Activated CD8-positive, alpha-beta memory T cell treated with anti-CD3 and anti-CD28 coated beads, Interleukin-2, amount 50 U/mL, for 24 hours (primary cell): ENCODE measurements around the gene OR2AK2.
A peak's percentile ranks its signal among the peaks of the same experiment; 100 is the strongest.

Source experiments
- DNase-seq: peaks from one replicate; pipeline ENCODE4 v3.0.0-alpha.2; 2020; ENCODE audit errors: extremely low read depth

The OR2AK2 gene, protein sequence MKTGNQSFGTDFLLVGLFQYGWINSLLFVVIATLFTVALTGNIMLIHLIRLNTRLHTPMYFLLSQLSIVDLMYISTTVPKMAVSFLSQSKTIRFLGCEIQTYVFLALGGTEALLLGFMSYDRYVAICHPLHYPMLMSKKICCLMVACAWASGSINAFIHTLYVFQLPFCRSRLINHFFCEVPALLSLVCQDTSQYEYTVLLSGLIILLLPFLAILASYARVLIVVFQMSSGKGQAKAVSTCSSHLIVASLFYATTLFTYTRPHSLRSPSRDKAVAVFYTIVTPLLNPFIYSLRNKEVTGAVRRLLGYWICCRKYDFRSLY

DNA sequence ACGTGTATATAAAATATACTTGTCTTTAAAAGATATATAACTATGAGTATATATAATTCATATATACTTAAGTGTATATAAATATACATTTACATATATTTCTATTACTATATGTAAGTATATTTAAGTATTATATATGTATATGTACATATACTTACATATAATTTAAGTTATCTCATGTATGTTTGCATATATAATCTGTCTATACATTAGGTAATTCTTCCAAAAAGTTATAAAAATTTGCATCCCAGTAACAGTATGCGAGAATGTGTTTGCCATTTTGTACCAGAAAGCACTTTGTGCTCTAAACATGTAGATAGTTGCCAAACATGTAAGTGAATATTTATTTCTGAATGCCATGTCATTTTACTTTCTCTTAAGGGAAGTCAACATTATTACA lies at the start of gene OR2AK2:
TSS of gene OR2AK2 (plus strand) at position 301 of the 400 bp plus-strand sequence. CDS start 144 bp downstream, outside the sequence.
- no peak for DNase-seq

DNA sequence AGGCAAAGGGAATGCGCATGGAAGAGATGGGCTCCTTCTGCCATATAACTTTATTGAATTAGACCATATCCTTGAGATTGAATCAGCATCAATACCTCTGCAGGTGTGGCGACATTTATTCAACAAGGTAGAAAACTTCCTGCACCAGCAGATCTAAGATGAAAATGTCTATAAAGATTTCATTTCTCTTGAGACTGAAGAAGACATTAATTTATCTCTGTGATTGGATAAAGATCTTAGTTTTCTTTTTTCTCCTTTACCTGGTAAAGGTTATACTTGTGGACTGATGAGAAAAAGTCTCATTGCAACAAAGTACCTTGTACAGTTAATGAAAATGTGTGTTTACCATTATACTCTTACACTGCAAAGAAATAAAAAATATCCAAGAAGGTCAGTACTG lies 45.1 kb upstream of the OR2AK2 start, which contains the start of gene OR2T8:
TSS of gene OR2T8 (plus strand) at position 301 of the 400 bp plus-strand sequence. CDS start 766 bp downstream, outside the sequence.
- no peak for DNase-seq

DNA sequence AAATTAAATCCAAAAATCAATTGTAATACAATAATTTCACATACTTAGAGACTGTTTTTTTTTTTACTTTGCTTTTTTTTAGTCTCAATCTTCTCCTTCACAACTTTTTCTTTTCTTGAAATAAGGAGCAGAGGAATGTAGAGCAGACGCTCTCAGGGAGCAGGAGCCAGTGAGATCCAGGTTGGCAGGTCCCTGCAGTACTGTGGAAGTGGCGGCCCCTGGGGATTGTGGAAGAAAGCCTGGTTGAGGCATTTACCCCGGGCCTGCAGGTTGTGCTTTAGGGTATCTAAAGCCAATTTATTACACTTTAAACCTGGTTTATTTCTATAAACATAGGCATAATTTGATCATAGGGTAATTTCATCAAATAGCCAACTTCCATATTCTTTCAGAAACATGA lies 41.1 kb upstream of the OR2AK2 start:
- no peak for DNase-seq

DNA sequence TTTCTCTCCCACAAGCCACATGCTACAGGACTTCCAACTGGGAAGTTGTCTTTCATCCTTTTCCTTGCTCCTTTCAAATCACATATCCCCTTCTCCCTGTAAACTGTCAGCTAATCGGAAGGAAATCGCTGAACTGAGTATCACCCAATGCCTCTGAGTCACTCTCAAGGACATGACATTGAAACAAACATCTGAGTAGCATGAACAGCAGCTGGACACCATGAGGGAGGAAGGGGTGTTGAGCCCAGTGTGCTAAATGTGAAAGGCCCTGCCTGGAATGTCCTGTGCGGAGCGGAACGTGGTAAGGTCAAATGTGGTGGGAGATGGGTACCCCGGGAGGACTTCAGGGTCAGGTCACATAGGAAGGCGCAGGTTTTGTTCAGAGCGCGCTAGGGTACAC lies 40.2 kb upstream of the OR2AK2 start, which contains the start of gene OR2AJ1:
TSS of gene OR2AJ1 (plus strand) at position 22 of the 400 bp plus-strand sequence. CDS start 8,880 bp downstream, outside the sequence.
- DNase-seq: no peak

DNA sequence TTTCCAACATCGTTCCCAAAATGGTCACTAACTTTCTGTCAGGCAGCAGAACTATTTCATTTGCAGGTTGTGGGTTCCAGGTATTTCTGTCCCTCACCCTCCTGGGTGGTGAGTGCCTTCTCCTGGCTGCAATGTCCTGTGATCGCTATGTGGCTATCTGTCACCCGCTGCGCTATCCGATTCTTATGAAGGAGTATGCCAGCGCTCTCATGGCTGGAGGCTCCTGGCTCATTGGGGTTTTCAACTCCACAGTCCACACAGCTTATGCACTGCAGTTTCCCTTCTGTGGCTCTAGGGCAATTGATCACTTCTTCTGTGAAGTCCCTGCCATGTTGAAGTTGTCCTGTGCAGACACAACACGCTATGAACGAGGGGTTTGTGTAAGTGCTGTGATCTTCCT lies 31.0 kb upstream of the OR2AK2 start:
- DNase-seq: no peak

DNA sequence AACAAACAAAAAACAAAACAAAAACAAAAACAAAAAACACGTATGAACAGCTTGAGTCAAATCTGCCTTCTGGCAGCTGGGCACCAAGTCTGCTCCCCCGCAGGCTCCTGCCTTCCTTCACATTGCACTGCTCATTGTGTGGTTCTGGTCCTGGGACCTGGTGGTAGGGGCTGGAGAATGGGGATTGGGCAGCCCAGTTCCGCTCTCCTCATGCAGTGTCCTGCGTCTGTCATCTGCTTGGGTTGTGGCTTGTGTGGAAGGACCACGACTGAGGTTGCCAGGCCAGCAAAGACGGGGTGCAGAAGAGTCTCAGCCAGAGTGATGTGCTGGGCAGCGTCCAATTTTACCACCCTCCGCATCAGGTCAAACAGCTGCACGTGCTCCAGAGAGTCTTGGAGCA lies 29.3 kb upstream of the OR2AK2 start:
- no peak for DNase-seq

DNA sequence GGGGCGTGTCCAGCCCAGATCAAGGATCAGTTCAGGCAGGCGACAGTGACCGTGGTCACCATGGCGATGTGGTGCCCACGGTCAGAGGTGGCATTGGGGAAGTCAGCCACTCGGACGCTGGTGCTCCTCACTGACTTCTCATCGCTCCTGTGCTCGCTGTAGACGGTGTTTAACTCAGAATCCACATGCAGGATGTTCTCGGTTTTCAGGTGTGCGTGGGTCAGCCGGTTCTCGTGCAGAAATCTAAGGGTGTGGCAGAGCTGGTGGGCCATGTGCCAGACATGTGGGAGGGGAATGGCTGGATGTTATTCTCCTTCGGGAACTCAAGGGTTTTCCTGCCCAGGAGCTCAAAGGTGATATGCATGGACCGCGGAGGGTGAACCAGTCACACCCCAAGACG lies 28.6 kb upstream of the OR2AK2 start:
- DNase-seq: no peak

DNA sequence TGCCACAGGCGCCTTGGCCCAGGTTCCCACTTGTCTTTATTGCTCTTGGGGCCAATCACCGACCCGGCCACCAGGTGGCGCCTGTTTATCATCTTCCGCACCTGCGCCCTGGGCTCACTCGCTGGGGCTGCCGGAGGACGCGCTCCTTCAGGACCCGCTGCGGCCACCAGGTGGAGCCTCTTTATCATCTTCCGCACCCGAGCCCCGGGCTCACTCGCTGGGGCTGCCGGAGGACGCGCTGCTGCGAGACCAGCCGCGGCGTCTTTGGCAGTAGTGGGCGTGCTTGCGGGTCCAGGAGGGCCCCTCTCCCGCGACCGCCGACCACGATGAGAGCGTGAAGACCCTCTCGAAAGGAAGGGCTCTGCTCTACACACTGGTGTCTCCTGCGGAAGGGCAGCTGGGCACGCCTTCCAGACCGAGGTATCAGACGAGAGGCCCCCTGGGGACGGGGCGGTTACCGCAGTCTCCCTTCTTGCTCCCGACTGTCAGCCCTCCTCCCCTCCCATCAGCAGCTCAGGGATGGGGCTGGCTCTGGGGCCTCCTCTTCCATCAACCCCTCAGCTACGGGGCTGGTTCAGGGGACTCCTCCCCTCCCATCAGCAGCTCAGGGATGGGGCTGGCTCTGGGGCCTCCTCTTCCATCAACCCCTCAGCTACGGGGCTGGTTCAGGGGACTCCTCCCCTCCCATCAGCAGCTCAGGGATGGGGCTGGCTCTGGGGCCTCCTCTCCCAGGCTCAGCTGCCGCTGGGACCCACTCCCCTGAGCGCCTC lies 27.9 kb upstream of the OR2AK2 start:
- peak; percentile 81 for DNase-seq

DNA sequence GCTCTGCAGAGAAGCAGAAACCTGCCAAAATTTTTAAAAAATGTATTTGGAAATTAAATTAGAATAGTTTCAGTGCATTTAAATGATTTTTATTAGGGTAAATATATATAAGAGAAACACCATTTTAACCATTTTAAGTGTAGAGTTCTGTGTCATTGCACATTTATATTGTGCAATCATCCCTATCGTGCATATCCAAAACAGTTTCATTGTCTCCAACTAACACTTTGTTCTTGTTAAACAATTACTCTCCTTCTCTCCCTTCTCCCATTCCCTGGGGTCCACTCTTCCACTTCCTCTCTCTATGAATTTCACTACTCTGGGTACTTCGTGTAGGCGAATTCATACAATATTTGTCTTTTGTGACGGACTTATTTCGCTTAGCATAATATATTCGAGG lies 22.4 kb upstream of the OR2AK2 start:
- DNase-seq: no peak

DNA sequence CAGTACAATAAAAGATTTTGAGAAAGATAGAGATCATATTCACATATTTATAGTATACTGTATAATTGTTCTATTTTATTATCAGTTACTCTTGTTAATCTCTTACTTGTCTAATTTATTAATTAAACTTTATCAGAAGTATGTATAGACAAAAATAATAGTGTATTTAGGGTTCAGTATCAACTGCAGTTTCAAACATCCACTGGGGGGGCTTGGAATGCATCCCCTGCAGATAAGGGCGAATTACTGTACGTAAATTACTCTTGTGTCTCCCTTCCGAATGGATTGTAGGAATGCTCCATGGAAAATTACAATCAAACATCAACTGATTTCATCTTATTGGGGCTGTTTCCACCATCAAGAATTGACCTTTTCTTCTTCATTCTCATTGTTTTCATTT lies 16.5 kb upstream of the OR2AK2 start, which contains the start of gene OR2L8:
TSS of gene OR2L8 (plus strand) at position 301 of the 400 bp plus-strand sequence. CDS start at position 301, 0 bp downstream.
- DNase-seq: no peak

DNA sequence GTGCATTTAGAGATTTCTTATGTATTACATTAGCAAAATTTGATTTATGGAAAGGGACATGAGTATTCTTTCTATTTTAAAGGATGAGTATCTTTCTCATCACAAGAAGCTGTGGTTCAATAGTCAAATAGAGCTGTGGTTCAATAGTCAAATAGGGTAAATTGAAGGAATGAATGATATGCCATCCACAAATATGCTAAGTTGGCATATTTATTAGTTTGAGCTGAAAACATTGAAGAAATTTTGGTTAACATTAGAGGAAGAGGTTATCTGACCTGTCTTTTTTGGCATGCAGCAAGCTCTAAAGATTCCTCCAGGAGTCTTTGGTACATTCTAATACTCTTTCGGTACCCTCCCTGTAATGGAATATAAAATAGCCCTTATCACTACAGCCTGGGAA lies 11.6 kb upstream of the OR2AK2 start:
- no peak for DNase-seq

DNA sequence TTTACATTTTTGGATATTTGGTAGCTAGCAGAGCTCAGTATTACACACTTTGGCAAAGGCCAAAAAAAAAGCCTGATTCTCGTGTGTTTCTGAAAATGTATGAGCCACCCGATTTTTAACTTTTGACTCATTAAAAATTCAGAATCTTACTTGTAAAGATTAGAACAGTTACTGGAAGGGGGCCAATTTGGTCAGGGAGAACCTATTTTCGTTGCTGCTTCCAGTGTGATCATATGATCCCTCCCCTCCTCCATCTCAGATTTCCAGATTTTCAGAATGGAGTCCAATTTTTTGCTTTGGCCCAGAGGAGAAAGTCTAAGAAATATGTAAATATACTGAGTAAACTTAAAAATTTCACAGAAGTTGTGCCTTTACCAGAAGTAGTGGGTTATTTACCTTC lies 3.2 kb upstream of the OR2AK2 start:
- DNase-seq: no peak

DNA sequence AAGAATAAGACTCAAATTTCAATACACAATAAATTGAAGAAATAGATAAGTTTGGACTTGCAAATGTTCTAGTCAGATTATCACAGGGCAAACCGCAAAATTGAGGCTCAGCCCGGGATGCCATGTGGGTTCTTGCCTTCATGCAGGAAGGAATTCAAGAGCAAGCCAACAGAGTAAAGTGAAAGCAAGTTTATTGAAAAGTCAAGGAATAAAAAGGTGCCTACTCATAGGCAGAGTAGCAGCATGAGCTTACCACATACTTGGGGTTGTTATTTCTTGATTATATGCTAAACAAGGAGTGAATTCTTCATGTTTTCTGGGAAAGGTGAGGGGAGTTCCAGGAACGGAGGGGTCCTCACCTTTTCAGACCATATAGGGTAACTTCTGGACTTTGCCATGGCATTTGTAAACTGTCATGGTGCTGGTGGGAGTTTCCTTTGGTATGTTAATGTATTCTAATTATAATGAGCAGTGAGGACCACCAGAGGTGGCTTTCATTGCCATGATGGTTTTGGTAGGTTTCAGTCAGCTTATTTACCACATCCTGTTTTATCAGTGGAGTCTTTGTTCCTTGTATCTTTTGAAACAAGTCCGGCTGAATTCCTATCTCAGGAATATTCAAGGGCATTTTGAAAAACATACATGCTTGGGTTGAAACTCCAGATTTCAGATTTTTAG lies 2.0 kb upstream of the OR2AK2 start:
- DNase-seq: no peak

DNA sequence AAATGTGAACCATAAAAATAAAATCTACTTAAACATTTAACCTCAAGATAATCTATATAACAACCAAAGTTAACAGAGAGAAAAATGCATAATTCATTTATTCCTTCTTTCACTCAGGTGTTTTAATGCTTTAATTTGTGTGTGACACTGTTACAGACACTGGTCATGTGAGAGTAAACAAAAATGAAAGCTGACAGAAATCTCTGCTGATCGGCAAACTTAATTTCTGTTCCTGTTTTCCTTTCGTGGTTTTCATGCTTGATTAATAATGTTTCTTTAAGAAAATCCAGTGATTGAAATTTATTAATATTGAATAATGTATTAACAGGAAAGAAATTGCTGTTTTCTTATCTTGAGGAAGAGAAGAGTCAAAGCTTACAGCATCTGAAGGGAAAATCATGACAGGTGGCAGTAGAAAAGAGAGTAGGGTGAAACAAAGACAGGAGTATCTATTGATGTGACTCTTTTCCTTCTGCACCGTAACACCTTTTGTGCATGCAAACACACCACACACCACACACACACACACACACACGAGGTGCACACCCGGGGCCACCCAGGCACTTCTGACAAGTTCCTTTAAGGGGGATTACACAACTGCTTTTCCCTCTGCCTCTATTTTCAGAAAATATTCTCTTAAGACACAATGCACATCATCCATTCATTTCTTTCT lies 1.6 kb downstream of the OR2AK2 start:
- no peak for DNase-seq

DNA sequence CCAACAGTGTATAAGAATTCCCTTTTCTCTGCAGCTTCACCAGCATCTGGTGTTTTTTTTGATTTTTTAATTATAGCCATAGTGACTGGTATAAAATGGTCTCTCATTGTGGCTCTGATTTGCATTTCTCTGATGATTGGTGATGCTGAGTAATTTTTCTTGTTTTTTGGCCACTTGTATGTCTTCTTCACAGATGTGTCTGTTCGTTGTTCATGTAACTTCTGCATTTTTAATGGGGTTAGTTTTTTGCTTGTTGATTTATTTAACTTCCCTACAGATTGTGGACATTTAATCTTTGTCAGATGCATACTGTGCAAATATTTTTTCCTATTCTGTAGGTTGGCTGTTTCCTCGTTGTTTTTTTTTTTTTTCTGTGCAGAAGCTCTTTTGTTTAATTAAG lies 28.0 kb downstream of the OR2AK2 start:
- no peak for DNase-seq

DNA sequence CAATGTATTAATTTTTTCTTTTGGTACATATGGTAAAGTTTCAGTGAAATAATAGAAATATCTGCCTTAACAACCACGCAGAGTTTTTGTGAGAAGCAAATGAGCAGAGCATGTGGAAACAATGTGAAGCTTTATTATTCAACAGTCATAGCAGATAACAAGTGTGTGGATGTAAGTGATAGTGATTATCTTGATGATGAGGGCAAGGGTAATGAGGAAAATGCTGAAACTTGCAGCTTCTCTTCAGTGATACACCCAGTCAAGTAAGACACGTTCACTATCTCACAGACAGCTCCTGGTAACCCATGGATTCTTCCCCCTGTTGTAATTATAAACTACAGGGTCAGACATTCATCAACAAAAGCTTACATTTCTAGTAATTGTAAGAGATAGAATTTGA lies 33.8 kb downstream of the OR2AK2 start:
- DNase-seq: no peak

DNA sequence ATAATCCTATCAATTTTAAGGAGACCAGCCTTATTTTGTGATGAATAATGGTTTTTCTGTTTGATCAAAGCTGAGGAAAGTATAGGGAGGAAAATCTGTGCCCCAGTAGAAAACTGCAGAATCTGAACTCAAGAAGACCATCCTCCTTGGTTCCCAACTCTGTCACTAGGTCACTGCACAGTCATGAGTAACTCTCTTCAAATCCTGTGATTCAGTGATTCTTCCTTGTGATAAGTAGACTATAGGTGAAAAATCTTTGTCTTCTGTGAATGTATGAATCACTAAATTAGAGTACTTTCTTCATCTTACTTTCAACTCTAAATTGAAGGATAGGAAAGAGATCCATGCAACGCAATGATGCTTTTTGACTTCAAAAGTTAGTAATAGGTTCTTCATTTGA lies 35.1 kb downstream of the OR2AK2 start:
- DNase-seq: no peak

DNA sequence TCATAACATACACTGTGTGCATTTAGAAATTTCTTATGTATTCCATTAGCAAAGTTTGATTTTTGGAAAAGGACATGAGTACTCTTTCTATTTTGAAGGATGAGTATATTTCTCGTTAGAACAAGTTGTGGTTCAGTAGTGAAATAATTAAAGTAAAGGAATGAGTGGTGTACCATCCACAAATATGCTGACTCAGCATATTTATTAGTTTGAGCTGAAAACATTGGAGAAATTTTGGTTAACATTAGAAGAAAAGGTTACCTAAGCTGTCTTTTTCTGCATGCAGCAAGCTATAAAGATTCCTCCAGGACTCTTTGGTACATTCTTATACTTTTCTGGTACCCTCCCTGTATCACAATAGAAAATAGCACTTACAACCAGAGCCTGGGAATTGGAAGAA lies 42.7 kb downstream of the OR2AK2 start:
- DNase-seq: no peak

DNA sequence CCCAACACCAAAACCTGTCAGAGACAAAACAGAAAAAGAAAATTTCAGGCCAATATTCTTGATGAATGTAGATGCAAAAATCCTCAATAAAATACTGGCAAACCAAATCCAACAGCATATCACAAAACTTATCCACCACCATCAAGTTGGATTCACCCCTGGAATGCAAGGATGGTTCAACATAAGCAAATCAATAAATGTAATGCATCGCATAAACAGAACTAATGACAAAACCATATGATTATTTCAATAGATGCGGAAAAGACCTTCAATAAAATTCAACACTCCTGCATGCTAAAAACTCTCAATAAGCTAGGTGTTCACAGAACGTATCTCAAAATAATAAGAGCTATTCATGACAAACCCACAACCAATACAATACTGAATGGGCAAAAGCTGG lies 44.6 kb downstream of the OR2AK2 start:
- no peak for DNase-seq

DNA sequence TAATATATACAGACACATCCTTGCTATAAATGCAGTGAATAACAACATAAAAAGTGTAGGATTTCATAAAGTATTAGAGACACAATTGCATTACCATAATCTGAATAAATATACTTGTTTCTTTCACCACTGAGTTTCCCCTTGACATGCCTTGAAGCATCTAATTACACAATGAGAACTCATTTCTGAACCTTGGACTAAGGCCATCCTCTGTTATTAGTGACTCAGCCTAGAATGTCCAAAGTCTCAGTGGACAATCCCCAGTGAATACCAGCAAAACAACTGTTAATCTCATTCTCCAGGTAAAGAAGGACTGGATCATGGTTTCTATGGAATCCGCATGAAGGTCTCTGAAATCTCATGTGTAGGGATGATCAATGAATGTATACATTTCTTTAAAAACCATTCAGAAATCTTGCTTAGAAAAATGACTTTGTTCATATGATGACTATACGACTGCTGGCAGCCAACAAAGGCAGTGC lies 48.2 kb downstream of the OR2AK2 start, which contains the start of gene OR2L5:
TSS of gene OR2L5 (plus strand) at position 432 of the 482 bp plus-strand sequence. CDS start 8,288 bp downstream, outside the sequence.
- no peak for DNase-seq

DNA sequence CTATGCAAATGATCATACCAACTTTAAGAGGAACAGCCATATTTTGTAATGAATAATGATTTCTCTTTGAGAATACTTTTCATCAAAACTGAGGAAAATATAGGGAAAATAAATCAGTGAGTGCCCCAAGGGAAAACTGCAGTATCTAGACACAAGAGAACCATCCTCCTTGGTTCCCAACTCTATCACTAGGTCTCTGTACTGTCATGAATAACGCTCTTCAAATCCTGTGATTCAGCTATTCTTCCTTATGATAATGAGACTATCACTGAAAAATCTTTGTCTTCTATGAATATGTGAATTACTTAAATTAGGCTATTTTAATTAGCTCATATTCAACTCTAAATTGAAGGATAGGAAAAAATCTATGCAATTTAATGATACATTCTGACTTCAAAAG lies 50.8 kb downstream of the OR2AK2 start:
- no peak for DNase-seq
